Colonic mucosa (tissue), 4 donors: ENCODE measurements around the gene MCRS1. TPM values are rescaled to one million over a fixed set of nuclear protein-coding genes. Genes with fewer than 3 reads are reported as not detected.

Experiments
- DNase-seq: peaks from one replicate; pipeline ENCODE4 v3.0.0-alpha.2; 2020
- H3K27ac ChIP-seq: fragments of 200-600 bp; one replicate; pipeline ENCODE4 v1.8.0; 2021
- H3K27me3 ChIP-seq: fragments of 200-600 bp; one replicate; pipeline ENCODE4 v1.8.0; 2021
- H3K36me3 ChIP-seq: fragments of 200-600 bp; one replicate; pipeline ENCODE4 v1.8.0; 2021
- H3K4me1 ChIP-seq: fragments of 200-600 bp; one replicate; pipeline ENCODE4 v1.8.0; 2021; ENCODE audit warnings: mild to moderate bottlenecking
- H3K4me3 ChIP-seq: fragments of 200-600 bp; one replicate; pipeline ENCODE4 v1.8.0; 2021
- H3K9ac ChIP-seq, 2 donors: one replicate each; pipeline ENCODE4 v1.7.0; 2013; ENCODE audit warnings: control low read depth in 2 of 2, low read depth in 2 of 2, low read length in 2 of 2
- H3K9me3 ChIP-seq: fragments of 200-600 bp; one replicate; pipeline ENCODE4 v1.8.0; 2021
- CTCF ChIP-seq: fragments of 200-600 bp; IDR thresholded peaks from one replicate; pipeline ENCODE4 v1.8.0; 2022; ENCODE audit warnings: antibody characterized with exemption, mild to moderate bottlenecking
- intact Hi-C: fragments of 100-400 bp; cut with DNase I; formaldehyde crosslinking; loops from one replicate; pipeline ENCODE4 v1.14.1; 2022
- total RNA-seq, 2 donors: library from RNA; stranded (reverse); fragmentation: NEBNext Ultra II Directional in 1 of 2; extraction: Animal tissue kit (Norgen Biotek cat#: 25700) in 1 of 2; gene quantifications; one replicate each; pipeline ENCODE4 v1.2.1, GENCODE V29; 2021
- donor health status: healthy.
- donor health status: DM: no; HTN: no; CAD: no.
- donor health status: DM: no; HTN: no; CAD: no.

MCRS1 gene
- total RNA-seq, 2 donors from 2014 or later: 53.8 to 78.7 TPM

DNA sequence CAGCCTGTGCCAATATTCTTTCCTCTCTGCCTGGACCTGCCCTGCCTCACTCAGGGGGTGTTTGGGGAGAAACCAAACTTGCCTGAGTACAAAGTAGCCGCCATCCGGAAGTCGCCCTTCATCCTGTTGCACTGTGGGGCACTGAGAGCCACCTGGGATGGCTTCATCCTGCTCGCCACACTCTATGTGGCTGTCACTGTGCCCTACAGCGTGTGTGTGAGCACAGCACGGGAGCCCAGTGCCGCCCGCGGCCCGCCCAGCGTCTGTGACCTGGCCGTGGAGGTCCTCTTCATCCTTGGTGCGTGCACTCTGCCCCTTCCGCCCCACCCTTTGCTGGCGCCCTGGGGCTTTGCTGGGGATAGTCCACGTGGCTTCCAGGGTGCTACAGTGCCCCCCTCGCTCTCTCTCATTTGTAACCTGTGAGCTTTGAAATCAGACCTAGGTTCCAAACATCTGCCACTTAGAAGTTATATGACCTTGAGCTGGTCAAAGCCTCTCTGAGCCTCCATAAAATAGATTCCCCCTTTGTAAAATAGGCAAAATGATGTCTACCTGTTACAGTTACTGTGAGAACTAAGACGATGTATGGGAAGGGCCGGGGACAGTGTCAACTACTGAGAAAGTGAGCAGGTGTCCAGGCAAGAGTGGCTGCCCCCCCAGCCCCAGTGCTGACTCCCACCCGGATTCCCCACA is 24.6 kb downstream of the MCRS1 start:
- intact Hi-C loops: no loop called here
- DNase-seq: no peak
- Histone ChIP-seq H3K27me3 (peaks cover 16% of the 10 kb centered on the region), H3K27ac (no peak overlapping the region), H3K4me3 (no peak overlapping the region), H3K36me3 (no peaks in the 10 kb centered on the region), H3K9me3 (no peaks in the 10 kb centered on the region), H3K4me1 (peaks cover under 1% of the 10 kb centered on the region), H3K9ac (no peak overlapping the region)
- TF ChIP-seq CTCF: no peak

GRCh38 chr12:49542592-49543160 is 25.3 kb downstream of the MCRS1 start:
- no peak for DNase-seq
- H3K27me3 ChIP-seq: peaks cover 23% of the 10 kb centered on the region
- peaks cover 5% of the 10 kb centered on the region for H3K4me1 ChIP-seq

DNA sequence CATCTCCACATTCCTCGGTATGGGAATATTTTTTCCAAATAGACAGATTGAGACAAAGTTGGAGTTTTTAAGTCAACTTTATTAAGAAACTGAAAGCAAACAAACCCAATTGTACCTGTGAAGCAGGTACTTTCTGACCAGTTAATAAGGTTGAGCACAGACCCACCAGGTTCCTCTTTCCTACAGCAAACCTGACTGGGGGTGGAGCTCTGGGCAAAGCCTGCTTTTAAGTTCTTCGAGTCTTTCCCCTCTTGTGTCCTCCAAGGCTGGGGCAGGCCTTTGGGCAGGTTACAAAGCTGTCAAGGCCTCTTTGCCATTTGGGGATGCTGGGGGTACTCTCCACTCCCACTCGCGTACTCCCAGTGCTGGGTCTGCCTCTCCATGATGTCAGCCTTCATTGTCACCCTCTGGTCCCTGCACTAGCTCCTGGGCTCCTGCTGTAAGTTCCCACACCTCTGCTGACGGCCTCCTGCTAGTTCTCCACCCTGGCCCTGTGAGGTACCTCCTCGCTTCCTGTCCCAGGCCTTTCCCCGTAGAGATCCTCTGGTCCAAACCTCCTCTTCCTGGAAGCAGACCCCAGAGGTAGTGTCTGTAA is 25.9 kb downstream of the MCRS1 start:
- no peak for DNase-seq
- no peak for TF ChIP-seq CTCF
- Histone ChIP-seq H3K27ac (no peak overlapping the region), H3K36me3 (no peaks in the 10 kb centered on the region), H3K4me1 (peaks cover 5% of the 10 kb centered on the region), H3K27me3 (peaks cover 30% of the 10 kb centered on the region), H3K9me3 (no peaks in the 10 kb centered on the region), H3K9ac (no peak overlapping the region), H3K4me3 (no peak overlapping the region)
- intact Hi-C loops: no loop called here

More at GRCh38 chr12:49542592-49543160, 25.3 kb downstream of the MCRS1 start:
- Histone ChIP-seq H3K9me3 (no peaks in the 10 kb centered on the region), H3K9ac (no peak overlapping the region), H3K36me3 (no peaks in the 10 kb centered on the region), H3K4me3 (no peak overlapping the region), H3K27ac (no peak overlapping the region)
- no peak for TF ChIP-seq CTCF
- intact Hi-C loops: no loop called here

GRCh38 chr12:49541140-49541861 is 26.6 kb downstream of the MCRS1 start:
- H3K4me1 ChIP-seq: peaks cover 5% of the 10 kb centered on the region
- intact Hi-C loops: no loop called here
- H3K27ac ChIP-seq: no peak overlapping the region
- no peaks in the 10 kb centered on the region for H3K9me3 ChIP-seq
- no peaks in the 10 kb centered on the region for H3K36me3 ChIP-seq
- no peak for DNase-seq
- no peak overlapping the region for H3K4me3 ChIP-seq
- no peak overlapping the region for H3K9ac ChIP-seq
- no peak for TF ChIP-seq CTCF
- H3K27me3 ChIP-seq: peaks cover 34% of the 10 kb centered on the region

DNA sequence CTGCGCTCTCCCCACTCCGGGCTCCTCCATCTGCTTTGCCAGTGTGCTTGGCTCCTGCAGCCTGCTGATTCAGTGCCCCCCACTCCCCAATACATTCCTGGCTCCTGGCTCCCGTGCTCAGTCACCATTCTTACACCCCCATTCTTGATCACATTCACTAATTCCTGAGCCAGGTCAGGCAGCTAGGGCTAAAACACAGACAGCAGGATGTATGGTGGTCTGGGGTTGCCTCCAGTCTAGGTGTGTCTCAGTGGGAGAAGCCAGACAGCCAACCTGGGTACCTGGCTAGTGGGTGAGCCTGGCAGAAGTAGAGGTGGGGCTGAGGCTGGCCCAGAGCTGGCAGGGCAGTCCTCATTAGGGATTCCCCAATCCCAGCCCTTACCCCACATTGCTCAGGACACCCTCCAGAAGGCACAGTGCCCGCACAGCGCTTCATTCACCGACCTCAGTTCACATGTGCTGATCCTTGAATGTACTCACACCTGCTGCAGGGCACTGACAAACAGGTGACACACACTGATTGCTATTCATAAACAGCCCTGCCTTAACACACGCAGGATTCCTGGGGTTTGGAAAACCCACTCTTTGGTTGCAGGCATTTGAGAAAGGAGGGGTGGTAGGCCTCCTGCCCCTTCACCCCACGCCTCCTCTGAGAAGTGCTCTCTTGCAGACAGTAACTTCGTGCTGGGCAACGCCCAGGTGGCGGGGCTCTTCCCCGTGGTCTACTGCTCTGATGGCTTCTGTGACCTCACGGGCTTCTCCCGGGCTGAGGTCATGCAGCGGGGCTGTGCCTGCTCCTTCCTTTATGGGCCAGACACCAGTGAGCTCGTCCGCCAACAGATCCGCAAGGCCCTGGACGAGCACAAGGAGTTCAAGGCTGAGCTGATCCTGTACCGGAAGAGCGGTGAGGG is 27.5 kb downstream of the MCRS1 start:
- TF ChIP-seq CTCF: no peak
- H3K4me1 ChIP-seq: peaks cover 5% of the 10 kb centered on the region
- no peaks in the 10 kb centered on the region for H3K9me3 ChIP-seq
- no peak overlapping the region for H3K9ac ChIP-seq
- intact Hi-C loops: no loop called here
- no peak overlapping the region for H3K27ac ChIP-seq
- H3K27me3 ChIP-seq: peaks cover 34% of the 10 kb centered on the region
- no peaks in the 10 kb centered on the region for H3K36me3 ChIP-seq
- no peak overlapping the region for H3K4me3 ChIP-seq
- no peak for DNase-seq
